Mammary epithelial cell (primary cell): Measurements from ENCODE around the gene GRK4.

ENCODE experiments used
- CTCF ChIP-seq, 2 donors: IDR thresholded peaks in 1 of 2; conservative IDR thresholded peaks in 1 of 2; 2 replicates each; pipeline ENCODE4 v1.5.1; 2011 to 2012; ENCODE audit warnings: inconsistent platforms in 2 of 2, low read length in 2 of 2, mild to moderate bottlenecking in 2 of 2, control low read depth in 1 of 2, low read depth in 1 of 2; ENCODE audit not compliant: insufficient read depth in 1 of 2; ENCODE audit errors: extremely low read depth in 1 of 2
- EZH2 ChIP-seq: IDR thresholded peaks from 2 replicates; pipeline ENCODE4 v1.6.1; 2012; ENCODE audit warnings: low read length, inconsistent platforms, borderline replicate concordance

GRCh38 chr4:2965262-2965661, 1.9 kb downstream of the GRK4 start:
- TF ChIP-seq CTCF (conservative IDR thresholded peaks at IDR 0.05 in 1 of 2, IDR thresholded peaks at IDR 0.05 in 1 of 2; ENCODE audit: extremely low read depth in 1 of 2, insufficient read depth in 1 of 2, low read depth in 1 of 2, low read length in 2 of 2) = no peak
- TF ChIP-seq EZH2 = no peak
